NK-92 (cell line): Measurements from ENCODE around the gene ADAMTSL2.

Source experiments
- DNase-seq: peaks from one replicate; lab custom pipeline; 2025; ENCODE audit not compliant: unreplicated experiment; lab: John Stamatoyannopoulos, UW

ADAMTSL2 gene

GRCh38 chr9:133516256-133516960 lies 18.1 kb upstream of the ADAMTSL2 start:
- no peak for DNase-seq

DNA sequence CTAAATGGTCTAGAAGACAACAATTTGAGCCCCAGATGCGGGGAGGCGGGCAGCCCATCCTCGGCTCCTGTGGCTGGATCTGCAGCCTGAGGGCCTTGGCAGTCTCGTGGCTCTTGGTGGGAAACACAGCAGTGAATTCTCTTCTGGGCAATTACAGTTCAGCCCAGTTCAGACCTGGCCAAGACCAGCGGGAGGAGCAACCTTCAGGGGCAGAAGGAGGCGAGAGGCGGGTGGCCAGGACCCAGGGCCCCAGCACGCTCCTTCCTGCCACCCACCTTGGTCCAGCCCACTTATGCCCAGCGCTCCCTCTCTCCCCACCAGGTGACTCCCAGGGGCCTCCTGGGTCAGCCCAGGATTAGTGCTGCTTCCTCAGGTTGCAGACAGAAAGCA lies 17.5 kb upstream of the ADAMTSL2 start:
- no peak for DNase-seq

DNA sequence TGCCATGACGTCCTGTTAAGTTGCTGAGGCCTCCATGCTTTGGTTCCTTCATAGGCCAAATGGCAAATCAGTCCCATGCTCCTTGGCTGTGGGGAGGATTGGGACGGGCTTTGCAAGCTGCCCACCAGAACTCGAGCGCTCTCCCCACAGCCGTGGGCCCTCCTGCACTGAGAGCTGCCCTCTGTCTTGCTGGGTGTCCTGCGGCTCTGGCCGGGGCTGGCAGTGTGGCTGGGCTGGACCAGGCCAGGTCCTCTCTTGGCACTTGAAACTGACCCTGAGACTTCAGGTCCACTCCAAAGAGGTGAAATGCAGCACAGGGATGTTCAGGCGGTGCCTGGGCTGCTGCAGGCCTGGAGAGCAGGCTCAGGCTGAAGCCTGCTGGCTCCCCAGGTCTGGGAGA lies 16.8 kb upstream of the ADAMTSL2 start:
- no peak for DNase-seq

DNA sequence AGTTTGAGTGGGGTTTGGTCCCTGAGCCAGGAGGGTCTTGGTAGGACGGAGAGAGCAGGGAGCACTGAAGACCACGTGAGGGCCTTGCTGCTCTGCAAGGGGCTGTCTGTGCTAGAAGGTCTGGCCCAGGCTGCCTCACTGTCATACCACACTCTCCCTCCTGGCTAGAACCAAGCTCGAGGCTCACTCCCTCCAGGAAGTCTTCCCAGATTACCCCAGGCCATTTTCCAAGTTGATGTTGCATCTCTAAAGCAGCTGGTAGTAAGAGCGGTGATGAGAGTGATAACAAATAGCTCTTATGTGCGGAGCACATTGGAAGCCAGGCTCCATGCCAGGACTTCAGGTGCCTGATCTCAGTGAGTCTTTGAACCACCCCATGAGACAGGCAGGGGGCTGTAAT lies 16.3 kb upstream of the ADAMTSL2 start:
- no peak for DNase-seq

DNA sequence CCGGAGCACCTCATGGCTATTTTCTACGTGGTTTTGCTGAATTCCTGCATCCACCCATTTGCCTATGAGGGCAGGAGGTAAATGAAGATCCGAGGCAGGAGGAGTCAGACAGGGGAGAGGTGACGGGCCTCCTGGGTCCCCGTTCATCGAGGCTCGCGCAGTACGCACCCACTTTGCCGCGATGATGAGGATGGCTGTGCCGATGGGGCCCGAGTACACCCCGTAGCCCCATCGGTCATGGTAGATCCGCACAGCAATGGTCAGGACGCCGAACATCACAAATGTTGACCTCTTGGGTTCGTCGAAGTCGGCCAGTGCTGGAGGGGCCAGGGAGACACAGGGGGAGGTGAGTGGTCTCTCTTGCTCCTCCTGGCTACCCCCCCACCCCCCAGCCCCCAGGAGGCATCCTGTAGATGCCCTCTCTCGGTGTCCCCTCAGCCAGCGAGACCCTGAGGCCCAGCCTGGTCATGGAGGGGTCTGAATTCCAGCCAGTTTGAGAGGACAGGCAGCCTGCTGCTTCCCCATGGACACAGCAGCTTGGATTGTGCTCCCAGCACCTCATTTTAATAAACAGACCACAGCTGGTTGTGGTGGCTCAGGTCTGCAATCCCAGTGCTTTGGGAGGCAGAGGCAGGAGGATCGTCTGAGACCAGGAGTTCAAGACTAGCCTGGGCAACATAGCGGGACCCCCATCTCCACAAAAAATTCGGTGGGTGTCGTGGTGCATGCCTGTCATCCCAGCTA lies 15.6 kb upstream of the ADAMTSL2 start:
- DNase-seq = no peak

DNA sequence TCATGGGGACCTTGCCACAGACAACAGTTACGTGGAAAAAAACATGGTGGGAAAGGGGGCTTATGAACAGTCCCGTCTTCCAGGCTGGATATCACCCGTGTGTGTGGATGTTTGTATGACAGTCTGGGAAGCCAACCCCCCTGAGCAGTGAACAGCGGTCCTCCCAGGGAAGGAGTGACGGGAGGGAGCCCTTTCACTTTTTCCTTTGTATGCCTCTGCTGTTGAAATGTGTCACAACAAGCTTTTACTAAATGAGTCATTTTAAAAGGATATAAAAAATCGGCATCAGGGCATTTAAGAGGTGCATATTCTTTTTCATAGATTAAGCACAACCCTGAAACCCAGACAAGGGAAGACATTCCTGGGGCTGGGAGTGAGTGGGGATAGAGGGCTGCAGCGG lies 14.8 kb upstream of the ADAMTSL2 start:
- no peak for DNase-seq

DNA sequence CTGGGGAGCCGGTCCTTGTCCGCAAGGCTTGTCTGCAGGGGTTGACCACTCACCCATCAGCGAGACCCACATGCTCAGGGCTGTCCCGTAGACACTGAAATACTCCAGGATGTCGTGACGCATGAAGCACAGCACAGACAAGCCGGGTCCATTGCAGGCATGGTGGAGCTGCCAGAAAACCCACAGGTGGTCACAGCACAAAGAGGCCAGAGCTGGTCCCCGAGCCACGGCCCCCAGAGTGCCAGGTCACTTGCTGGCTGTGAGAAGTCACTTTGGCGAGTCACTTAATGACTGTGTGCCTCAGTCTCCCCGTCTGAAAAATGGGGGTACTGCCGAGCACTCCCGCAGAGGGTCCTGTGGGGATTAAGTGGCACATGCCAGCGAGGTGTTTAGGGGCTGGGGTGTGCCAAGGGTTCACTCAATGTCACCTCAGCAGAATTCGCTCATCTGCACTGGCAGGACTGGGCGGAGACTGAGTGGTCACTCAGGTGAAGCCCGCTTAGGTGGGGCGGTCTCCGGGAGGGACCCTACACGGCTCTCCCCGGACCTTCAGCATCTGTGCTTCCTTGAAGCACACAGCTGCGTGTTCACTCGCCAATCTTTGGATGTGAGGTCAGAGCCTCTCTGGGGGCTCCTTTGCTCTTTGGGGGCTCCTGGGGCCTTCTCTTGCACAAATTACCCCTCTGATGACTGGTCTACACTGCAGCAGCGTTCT lies 14.2 kb upstream of the ADAMTSL2 start:
- no peak for DNase-seq

- DNase-seq = no peak
Measured at GRCh38 chr9:133521122-133522072, 13.1 kb upstream of the ADAMTSL2 start.

- DNase-seq = no peak
Measured at GRCh38 chr9:133522073-133522910, 12.2 kb upstream of the ADAMTSL2 start.

- no peak for DNase-seq
Measured at GRCh38 chr9:133523106-133523505, 11.4 kb upstream of the ADAMTSL2 start.

- DNase-seq = no peak
Measured at GRCh38 chr9:133524146-133524545, 10.4 kb upstream of the ADAMTSL2 start.

- no peak for DNase-seq
Measured at GRCh38 chr9:133524679-133525228, 9.8 kb upstream of the ADAMTSL2 start, which contains the start of gene MYMK. Gene MYMK, minus strand, starts transcription at chr9:133524959. Its CDS starts 115 bp downstream, at chr9:133524844.

DNA sequence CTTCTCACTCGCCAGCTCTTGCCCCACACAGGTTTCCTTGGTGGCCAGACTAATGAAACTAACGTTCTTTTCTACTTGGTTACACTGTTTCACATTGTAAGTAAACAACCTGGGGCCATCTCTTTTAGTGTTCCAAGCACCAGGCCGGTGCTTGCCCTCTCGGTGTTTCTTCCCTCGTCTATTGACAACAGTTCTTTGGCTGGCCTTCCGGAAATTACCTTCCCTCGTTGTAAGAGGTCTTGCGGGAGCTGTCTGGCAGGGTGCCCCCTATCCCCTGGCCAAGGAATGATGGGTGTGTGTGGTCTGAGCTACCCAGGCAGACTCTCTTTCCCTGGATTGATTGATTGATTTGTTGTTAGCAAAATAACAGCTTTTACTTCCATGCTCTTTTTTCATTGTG lies 8.8 kb upstream of the ADAMTSL2 start:
- DNase-seq = no peak

- DNase-seq = no peak
Measured at GRCh38 chr9:133526721-133527321, 7.7 kb upstream of the ADAMTSL2 start.

GRCh38 chr9:133527444-133527920 lies 7.0 kb upstream of the ADAMTSL2 start:
- no peak for DNase-seq

DNA sequence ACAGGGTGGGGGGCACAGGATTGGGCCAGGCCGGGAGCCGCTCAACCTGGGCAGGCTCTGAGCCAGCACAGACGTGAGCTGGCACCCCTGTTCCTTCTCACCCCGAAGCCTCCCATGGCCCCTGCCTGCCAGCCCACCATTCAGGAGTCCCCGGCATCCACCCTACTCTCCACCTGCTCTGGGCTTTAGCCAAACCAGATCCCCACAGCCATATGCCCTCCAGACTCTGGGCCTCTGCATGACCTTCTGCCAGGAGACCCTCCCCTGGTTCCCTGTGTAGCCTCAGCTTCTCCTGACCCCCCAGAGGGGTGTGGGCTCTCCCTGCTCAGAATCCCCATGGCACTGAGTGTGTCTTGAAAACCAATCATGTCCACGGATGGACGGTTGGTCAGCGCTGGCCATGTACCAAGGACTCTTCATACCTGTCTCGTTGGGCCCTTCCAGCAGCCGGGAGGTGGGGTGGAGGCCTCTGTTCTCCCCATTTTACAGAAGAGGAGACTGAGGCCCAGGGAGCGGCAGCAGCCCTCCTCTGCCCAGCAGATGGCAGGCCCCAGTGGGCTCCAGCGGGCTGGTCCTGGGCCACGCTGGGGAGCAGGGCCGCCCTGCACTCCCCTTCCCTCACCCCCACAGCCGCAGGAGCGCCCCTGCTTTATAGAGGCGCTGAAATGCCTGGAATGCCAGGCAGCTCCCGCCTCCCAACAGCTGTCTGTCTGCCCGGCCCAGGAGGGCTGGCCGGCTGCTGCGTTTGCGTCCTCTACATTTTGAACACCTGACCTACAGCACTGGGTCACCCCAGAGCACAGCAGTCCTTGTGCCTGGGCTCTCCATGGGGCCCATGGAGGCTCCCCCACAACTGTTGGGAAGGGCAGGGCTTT lies 6.3 kb upstream of the ADAMTSL2 start:
- DNase-seq = no peak

DNA sequence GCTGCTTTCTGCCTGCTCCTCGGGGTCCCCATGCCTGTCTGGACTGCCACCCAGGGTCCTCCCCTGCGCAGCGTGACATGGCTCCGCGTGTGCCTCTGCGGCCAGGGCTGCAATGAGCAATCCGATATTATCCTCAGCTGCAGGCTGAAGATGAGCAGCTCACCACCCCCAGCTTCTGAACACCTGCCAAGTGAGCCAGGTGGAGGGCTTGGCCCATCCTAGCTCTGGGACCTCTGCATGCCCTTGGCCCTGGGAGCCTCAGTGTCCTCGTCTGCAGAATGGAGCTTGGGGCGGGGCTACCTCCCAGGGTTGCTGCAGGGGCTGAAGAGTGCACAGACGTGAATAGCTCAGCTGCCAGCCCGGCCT lies 5.6 kb upstream of the ADAMTSL2 start:
- DNase-seq = no peak

GRCh38 chr9:133529457-133529856 lies 5.0 kb upstream of the ADAMTSL2 start:
- DNase-seq = no peak
